Neural cell (in vitro differentiated cells): Measurements from ENCODE around the gene HDAC9.

Experiments
- CTCF ChIP-seq: fragments of 450-650 bp; IDR thresholded peaks from 2 replicates; pipeline ENCODE4 v1.5.1; 2014; ENCODE audit warnings: antibody characterized with exemption, mild to moderate bottlenecking, moderate library complexity; ENCODE audit not compliant: poor library complexity, severe bottlenecking
- EP300 ChIP-seq: fragments of 450-650 bp; conservative IDR thresholded peaks from 2 replicates; pipeline ENCODE4 v1.6.1; 2014; ENCODE audit warnings: antibody characterized with exemption, mild to moderate bottlenecking, moderate library complexity; ENCODE audit not compliant: poor library complexity, severe bottlenecking
- EZH2 ChIP-seq: fragments of 200-600, 300-800 bp; shearing (Covaris generic), sonication (generic); IDR thresholded peaks from 2 replicates; pipeline ENCODE4 v1.6.1; 2014; ENCODE audit warnings: antibody characterized with exemption, low read length, borderline replicate concordance, mild to moderate bottlenecking; ENCODE audit not compliant: insufficient read depth, poor library complexity, severe bottlenecking
- MXI1 ChIP-seq: fragments of 450-650 bp; conservative IDR thresholded peaks from 2 replicates; pipeline ENCODE4 v1.6.1; 2014; ENCODE audit warnings: antibody characterized with exemption, mild to moderate bottlenecking; ENCODE audit not compliant: poor library complexity, severe bottlenecking
- POLR2AphosphoS5 ChIP-seq: IDR thresholded peaks from 2 replicates; pipeline ENCODE4 v1.6.1; 2012
- TAF1 ChIP-seq: IDR thresholded peaks from 2 replicates; pipeline ENCODE4 v1.6.1; 2012; ENCODE audit warnings: low read depth
- TF ChIP-seq, protein P1 (sequence below): IDR thresholded peaks from 2 replicates; pipeline ENCODE4 v1.6.1; 2012; ENCODE audit warnings: borderline replicate concordance

- TF ChIP-seq POLR2AphosphoS5: no peak
- no peak for TF ChIP-seq CTCF
- TF ChIP-seq, protein P1, sequence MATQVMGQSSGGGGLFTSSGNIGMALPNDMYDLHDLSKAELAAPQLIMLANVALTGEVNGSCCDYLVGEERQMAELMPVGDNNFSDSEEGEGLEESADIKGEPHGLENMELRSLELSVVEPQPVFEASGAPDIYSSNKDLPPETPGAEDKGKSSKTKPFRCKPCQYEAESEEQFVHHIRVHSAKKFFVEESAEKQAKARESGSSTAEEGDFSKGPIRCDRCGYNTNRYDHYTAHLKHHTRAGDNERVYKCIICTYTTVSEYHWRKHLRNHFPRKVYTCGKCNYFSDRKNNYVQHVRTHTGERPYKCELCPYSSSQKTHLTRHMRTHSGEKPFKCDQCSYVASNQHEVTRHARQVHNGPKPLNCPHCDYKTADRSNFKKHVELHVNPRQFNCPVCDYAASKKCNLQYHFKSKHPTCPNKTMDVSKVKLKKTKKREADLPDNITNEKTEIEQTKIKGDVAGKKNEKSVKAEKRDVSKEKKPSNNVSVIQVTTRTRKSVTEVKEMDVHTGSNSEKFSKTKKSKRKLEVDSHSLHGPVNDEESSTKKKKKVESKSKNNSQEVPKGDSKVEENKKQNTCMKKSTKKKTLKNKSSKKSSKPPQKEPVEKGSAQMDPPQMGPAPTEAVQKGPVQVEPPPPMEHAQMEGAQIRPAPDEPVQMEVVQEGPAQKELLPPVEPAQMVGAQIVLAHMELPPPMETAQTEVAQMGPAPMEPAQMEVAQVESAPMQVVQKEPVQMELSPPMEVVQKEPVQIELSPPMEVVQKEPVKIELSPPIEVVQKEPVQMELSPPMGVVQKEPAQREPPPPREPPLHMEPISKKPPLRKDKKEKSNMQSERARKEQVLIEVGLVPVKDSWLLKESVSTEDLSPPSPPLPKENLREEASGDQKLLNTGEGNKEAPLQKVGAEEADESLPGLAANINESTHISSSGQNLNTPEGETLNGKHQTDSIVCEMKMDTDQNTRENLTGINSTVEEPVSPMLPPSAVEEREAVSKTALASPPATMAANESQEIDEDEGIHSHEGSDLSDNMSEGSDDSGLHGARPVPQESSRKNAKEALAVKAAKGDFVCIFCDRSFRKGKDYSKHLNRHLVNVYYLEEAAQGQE: no peak
- TF ChIP-seq EZH2: no peak
- TF ChIP-seq MXI1: no peak
- no peak for TF ChIP-seq EP300
- TF ChIP-seq TAF1: no peak
Observed at GRCh38 chr7:18948521-18948920, 453.0 kb downstream of the HDAC9 start.
